HepG2 (cell line): ENCODE results near the gene PPP3R1. TPM values are rescaled to one million over a fixed set of nuclear protein-coding genes. Genes with fewer than 3 reads are reported as not detected.

Source experiments
- ATAC-seq: fragments of 200-7000 bp; cut with Tn5 transposase; 3 replicates; pipeline ENCODE4 v1.9.1; 2020; ENCODE audit warnings: mild to moderate bottlenecking, moderate library complexity
- BruUV-seq: library from RNA; stranded (reverse); fragments of 400-500 nt; replicated peaks from 2 replicates; lab custom pipeline; 2021; lab: Mats Ljungman, UMichigan
- CTCF ChIA-PET: fragments of 300-600 bp; formaldehyde crosslinking; extraction: SDS; loops from one replicate; lab custom pipeline; 2021; ENCODE audit warnings: low total read pairs, inconsistent platforms, low intra/inter-chr PET ratio; lab: Yijun Ruan, JAX
- POLR2A ChIA-PET: fragments of 350-600 bp; sonication (Branson Sonifier 250); formaldehyde crosslinking; loops from one replicate; lab custom pipeline; 2020; ENCODE audit warnings: antibody characterized with exemption, inconsistent platforms; lab: Yijun Ruan, JAX
- DNase-seq: peaks from one replicate; pipeline ENCODE4 v3.0.0-alpha.2; 2015; ENCODE audit warnings: low spot score
- FAIRE-seq: peaks from 3 replicates; lab custom pipeline; 2011; peaks lifted over from hg19 to GRCh38; lab: Jason Lieb, UNC
- H2AFZ ChIP-seq: one replicate; pipeline ENCODE4 v1.6.1; 2011; ENCODE audit warnings: low read length, inconsistent platforms
- H3K27ac ChIP-seq: fragments of 300-600 bp; 3 replicates; pipeline ENCODE4 v1.8.0; 2011; ENCODE audit warnings: mixed run types, mild to moderate bottlenecking, mixed read lengths, low read length, inconsistent platforms; ENCODE audit not compliant: insufficient read depth; ENCODE audit errors: extremely low read length
- H3K27me3 ChIP-seq, 2 experiments: fragments of 200-600 bp in 1 of 2; 2 replicates in 1 of 2; 3 replicates in 1 of 2; pipeline versions ENCODE4 v1.6.0 to v1.8.0; 2011; ENCODE audit warnings: low read length in 2 of 2, mild to moderate bottlenecking in 2 of 2, moderate library complexity in 2 of 2, inconsistent platforms in 1 of 2; ENCODE audit not compliant: insufficient read depth in 2 of 2, control insufficient read depth in 1 of 2
- H3K36me3 ChIP-seq, 2 experiments: fragments of 200-600 bp in 1 of 2; replicated peaks in 1 of 2; 2 replicates in 1 of 2; 3 replicates in 1 of 2; pipeline versions ENCODE4 v1.5.1 to v1.8.0; 2011; ENCODE audit warnings: low read length in 2 of 2, inconsistent platforms in 1 of 2; ENCODE audit not compliant: insufficient read depth in 2 of 2, control insufficient read depth in 1 of 2
- H3K4me1 ChIP-seq: 2 replicates; pipeline ENCODE4 v1.5.1; 2012; ENCODE audit warnings: low read length, inconsistent platforms; ENCODE audit not compliant: insufficient read depth
- H3K4me2 ChIP-seq: 2 replicates; pipeline ENCODE4 v1.6.0; 2011; ENCODE audit warnings: low read depth, low read length, inconsistent platforms
- H3K4me3 ChIP-seq, 3 experiments: fragments of 200-600 bp in 1 of 3; sonication (generic), shearing (Covaris generic) in 1 of 3; replicated peaks in 1 of 3; 2 replicates each; pipeline ENCODE4 v1.5.1; 2011 to 2016; ENCODE audit warnings: low read length in 3 of 3, inconsistent platforms in 2 of 3, low read depth in 2 of 3, mild to moderate bottlenecking in 2 of 3, control low read depth in 1 of 3, mixed read lengths in 1 of 3; ENCODE audit not compliant: insufficient read depth in 1 of 3
- H3K79me2 ChIP-seq: one replicate; pipeline ENCODE4 v1.6.1; 2011; ENCODE audit warnings: low read length, inconsistent platforms; ENCODE audit not compliant: insufficient read depth
- H3K9ac ChIP-seq: 2 replicates; pipeline ENCODE4 v1.6.0; 2011; ENCODE audit warnings: mild to moderate bottlenecking, low read depth, low read length, inconsistent platforms; ENCODE audit not compliant: insufficient read depth
- H3K9me3 ChIP-seq: 2 replicates; pipeline ENCODE4 v1.5.1; 2012; ENCODE audit warnings: mild to moderate bottlenecking, low read length
- H4K20me1 ChIP-seq: 2 replicates; pipeline ENCODE4 v1.6.0; 2011; ENCODE audit warnings: inconsistent platforms, mild to moderate bottlenecking, low read length, moderate library complexity; ENCODE audit not compliant: insufficient read depth
- ARNTL ChIP-seq: sonication (generic); formaldehyde crosslinking; IDR thresholded peaks from 2 replicates; pipeline ENCODE4 v1.4.0; 2020; ENCODE audit warnings: mild to moderate bottlenecking, missing genetic modification reagents
- ATF3 ChIP-seq: sonication (generic); formaldehyde crosslinking; IDR thresholded peaks from 2 replicates; pipeline ENCODE4 v1.4.0; 2020; ENCODE audit warnings: missing genetic modification reagents
- DR1 ChIP-seq: sonication (generic); formaldehyde crosslinking; IDR thresholded peaks from 2 replicates; pipeline ENCODE4 v1.8.0; 2021; ENCODE audit warnings: mild to moderate bottlenecking, missing genetic modification reagents, inconsistent platforms
- ERF ChIP-seq: IDR thresholded peaks from 2 replicates; pipeline ENCODE4 v1.6.1; 2018; ENCODE audit warnings: missing biosample characterization, missing genetic modification reagents
- GTF2F1 ChIP-seq: fragments of 150-350 bp; IDR thresholded peaks from 2 replicates; pipeline ENCODE4 v1.6.1; 2014; ENCODE audit warnings: low read length
- GZF1 ChIP-seq: sonication (generic); formaldehyde crosslinking; IDR thresholded peaks from 2 replicates; pipeline ENCODE4 v1.5.1; 2020; ENCODE audit warnings: mild to moderate bottlenecking, missing genetic modification reagents
- KLF13 ChIP-seq: sonication (generic); formaldehyde crosslinking; IDR thresholded peaks from 2 replicates; pipeline ENCODE4 v1.4.0; 2020; ENCODE audit warnings: mild to moderate bottlenecking, missing genetic modification reagents
- ONECUT2 ChIP-seq: sonication (generic); formaldehyde crosslinking; IDR thresholded peaks from 2 replicates; pipeline ENCODE4 v1.4.0; 2020; ENCODE audit warnings: missing genetic modification reagents
- PRPF4 ChIP-seq: fragments of 200-400 bp; formaldehyde crosslinking; IDR thresholded peaks from 2 replicates; pipeline ENCODE4 v1.6.1; 2016; ENCODE audit warnings: low read length, low read depth; ENCODE audit not compliant: poor library complexity, severe bottlenecking
- RBAK ChIP-seq: sonication (generic); formaldehyde crosslinking; IDR thresholded peaks from 2 replicates; pipeline ENCODE4 v1.5.1; 2020; ENCODE audit warnings: mild to moderate bottlenecking, missing genetic modification reagents
- RBM22 ChIP-seq: fragments of 200-400 bp; formaldehyde crosslinking; optimal IDR thresholded peaks from 2 replicates; pipeline ENCODE3; 2017; ENCODE audit warnings: mild to moderate bottlenecking, low read length, moderate library complexity
- RFX1 ChIP-seq: fragments of 450-650 bp; IDR thresholded peaks from 2 replicates; pipeline ENCODE4 v1.6.1; 2017
- SIX1 ChIP-seq: sonication (generic); formaldehyde crosslinking; IDR thresholded peaks from 2 replicates; pipeline ENCODE4 v1.4.0; 2020; ENCODE audit warnings: missing genetic modification reagents, borderline replicate concordance
- SIX4 ChIP-seq: sonication (generic); formaldehyde crosslinking; IDR thresholded peaks from 2 replicates; pipeline ENCODE4 v1.4.0; 2020; ENCODE audit warnings: missing genetic modification reagents
- SMARCE1 ChIP-seq: fragments of 450-650 bp; IDR thresholded peaks from 2 replicates; pipeline ENCODE4 v1.6.1; 2017; ENCODE audit warnings: borderline replicate concordance
- TBX2 ChIP-seq: sonication (generic); formaldehyde crosslinking; IDR thresholded peaks from 2 replicates; pipeline ENCODE4 v1.5.0; 2020; ENCODE audit warnings: missing genetic modification reagents, mild to moderate bottlenecking, borderline replicate concordance
- ZNF205 ChIP-seq: IDR thresholded peaks from 2 replicates; pipeline ENCODE4 v1.6.1; 2018; ENCODE audit warnings: missing biosample characterization, missing genetic modification reagents
- ZNF263 ChIP-seq: sonication (generic); formaldehyde crosslinking; IDR thresholded peaks from 2 replicates; pipeline ENCODE4 v1.4.0; 2020; ENCODE audit warnings: missing genetic modification reagents
- ZNF7 ChIP-seq: IDR thresholded peaks from 2 replicates; pipeline ENCODE4 v1.6.1; 2016; ENCODE audit warnings: missing biosample characterization, missing genetic modification reagents
- WGBS: methylation state at CpG from one replicate; pipeline ENCODE4 v1.1.6; 2017; ENCODE audit warnings: low lambda C conversion rate; 5-methylcytosine and 5-hydroxymethylcytosine counted together
- in situ Hi-C: cut with HindIII; loops from 2 replicates; pipeline ENCODE4 v1.10.0; 2017; ENCODE audit warnings: low pct_unique_long_range_greater_than_20kb; ENCODE audit not compliant: extremely low pct_ligation_motif_present
- intact Hi-C: fragments of 100-400 bp; cut with micrococcal nuclease; formaldehyde crosslinking; loops from one replicate; pipeline ENCODE4 v1.10.0; 2022; ENCODE audit not compliant: unreplicated experiment
- polyA plus RNA-seq, 8 experiments: library from polyadenylated mRNA; depleted of rRNA in 3 of 8; stranded (reverse) in 7 of 8; unstranded in 1 of 8; fragments of >200 nt; fragmentation: Illumina TruSeq in 4 of 8; extraction: Trizol in 4 of 8; gene quantifications; 2 replicates each; pipeline versions ENCODE4 v1.2.1 to v1.2.3, GENCODE V29; 2011 to 2016; ENCODE audit warnings: low read depth in 4 of 8, missing spikeins in 1 of 8, mixed read lengths in 1 of 8; ENCODE audit not compliant: insufficient read depth in 1 of 8
- total RNA-seq, 5 experiments: library from RNA; depleted of rRNA; stranded (reverse); fragments of >200 nt; fragmentation: Illumina TruSeq; extraction: Trizol; gene quantifications; 2 replicates each; pipeline ENCODE4 v1.2.3, GENCODE V29; 2016; ENCODE audit warnings: low read depth in 1 of 5

PPP3R1 gene
- total and polyA plus RNA-seq, 2 of the 13 experiments (the other 11 are each of a cell fraction or from before 2014, with no cell fraction given) = 11.6 to 25.7 TPM

GRCh38 chr2:68217729-68218128 is 34.6 kb downstream of the PPP3R1 start:
- H3K4me2 ChIP-seq = no peak overlapping the region
- TF ChIP-seq ZNF7 (peak; percentile 67), PRPF4 (no peak)
- ChIA-PET POLR2A (no interaction called here), CTCF (no interaction called here)
- H4K20me1 ChIP-seq = peaks cover 45% of the 10 kb centered on the region
- peaks cover 2 to 20% of the 10 kb centered on the region in 2 experiments; a peak in 4 of 5 replicates for H3K36me3 ChIP-seq
- peaks cover 100% of the 10 kb centered on the region for H3K79me2 ChIP-seq
- BruUV-seq = no TSS peak
- intact Hi-C loops (no loop called here), in situ Hi-C loops (no loop called here)
- DNase-seq = no peak
- H3K9ac ChIP-seq = no peak overlapping the region
- H2AFZ ChIP-seq = no peak overlapping the region
- WGBS = 92% methylated on average over 3 of the region's 3 CpGs
- peaks cover 18% of the 10 kb centered on the region for H3K4me1 ChIP-seq
- H3K27me3 ChIP-seq = no peaks in the 10 kb centered on the region
- H3K27ac ChIP-seq = no peak overlapping the region
- H3K4me3 ChIP-seq = no peak overlapping the region
- no peak for FAIRE-seq
- no peaks in the 10 kb centered on the region for H3K9me3 ChIP-seq
- ATAC-seq = no peak

GRCh38 chr2:68216454-68217310 is 35.6 kb downstream of the PPP3R1 start:
- in situ Hi-C loops (no loop called here), intact Hi-C loops (no loop called here)
- ChIA-PET POLR2A (no interaction called here), CTCF (no interaction called here)
- no peak for DNase-seq
- TF ChIP-seq KLF13 (no peak), ATF3 (CRISPR knock-in tag) (no peak), RFX1 (no peak), RBM22 (no peak), ONECUT2 (CRISPR knock-in tag) (no peak), ZNF263 (CRISPR knock-in tag) (no peak), ARNTL (no peak), TBX2 (no peak), SIX4 (no peak), RBAK (no peak), GZF1 (CRISPR knock-in tag) (no peak), SMARCE1 (no peak), GTF2F1 (no peak), ERF (CRISPR knock-in tag) (no peak), SIX1 (no peak), ZNF205 (CRISPR knock-in tag) (no peak), DR1 (CRISPR knock-in tag) (no peak)
- Histone ChIP-seq H3K4me3 (no peak overlapping the region), H3K27me3 (no peaks in the 10 kb centered on the region), H3K36me3 (peaks cover 4 to 26% of the 10 kb centered on the region in 2 experiments; a peak in 4 of 5 replicates), H3K4me1 (peaks cover 11% of the 10 kb centered on the region; the same call in 1 of the 2 replicates), H4K20me1 (peaks cover 37% of the 10 kb centered on the region; the same call in 1 of the 2 replicates), H2AFZ (no peak overlapping the region), H3K9ac (no peak overlapping the region), H3K9me3 (no peaks in the 10 kb centered on the region), H3K27ac (no peak overlapping the region), H3K4me2 (no peak overlapping the region), H3K79me2 (peaks cover 100% of the 10 kb centered on the region)
- BruUV-seq = no TSS peak
- FAIRE-seq = no peak
- 99% methylated on average over 2 of the region's 2 CpGs for WGBS
- ATAC-seq = no peak
